ENCODE data around the gene STIL.

STIL gene

GRCh38 chr1:47232187-47232874 lies 81.6 kb downstream of the STIL start, which contains the start of gene TAL1:
TSS of gene TAL1 (minus strand) at chr1:47232225. CDS start at chr1:47225888, 6,337 bp downstream.
- DNase-seq = peak in 2 of 3 donors; percentile 40 to 46

- DNase-seq = peak; percentile 70 to 77 (median 72)
These were observed 82.4 kb downstream of the STIL start for GRCh38 chr1:47231301-47232186.

GRCh38 chr1:47230692-47231300 lies 83.2 kb downstream of the STIL start:
- DNase-seq = peak in 1 of 3 donors; percentile 32

- no peak for DNase-seq
These were observed 83.9 kb downstream of the STIL start for GRCh38 chr1:47229886-47230691.

- no peak for DNase-seq
These were observed 84.7 kb downstream of the STIL start for GRCh38 chr1:47229031-47229885.

- DNase-seq = no peak
These were observed 85.3 kb downstream of the STIL start for GRCh38 chr1:47228644-47229030.

- DNase-seq = no peak
These were observed 86.4 kb downstream of the STIL start for GRCh38 chr1:47227341-47228232.

GRCh38 chr1:47226839-47227215 lies 87.1 kb downstream of the STIL start:
- no peak for DNase-seq

- no peak for DNase-seq
These were observed 87.7 kb downstream of the STIL start for GRCh38 chr1:47226121-47226838.

GRCh38 chr1:47225430-47226100 lies 88.4 kb downstream of the STIL start:
- DNase-seq = peak in 1 of 3 donors; percentile 38

- no peak for DNase-seq
These were observed 89.1 kb downstream of the STIL start for GRCh38 chr1:47224676-47225399.

- no peak for DNase-seq
These were observed 89.8 kb downstream of the STIL start for GRCh38 chr1:47223921-47224675.

GRCh38 chr1:47223174-47223920 lies 90.6 kb downstream of the STIL start:
- DNase-seq = no peak

GRCh38 chr1:47222476-47222875 lies 91.5 kb downstream of the STIL start:
- DNase-seq = no peak

GRCh38 chr1:47219590-47220220 lies 94.2 kb downstream of the STIL start:
- no peak for DNase-seq

GRCh38 chr1:47219001-47219400 lies 94.9 kb downstream of the STIL start:
- DNase-seq = no peak
